ENCODE measurements around the gene TBC1D7. TPM values are rescaled to one million over a fixed set of nuclear protein-coding genes. Genes with fewer than 3 reads are reported as not detected.

TBC1D7 gene
- total and polyA plus RNA-seq, 2 of the 4 experiments (the other 2 are of a cell fraction) = 14.3 to 22.6 TPM

DNA sequence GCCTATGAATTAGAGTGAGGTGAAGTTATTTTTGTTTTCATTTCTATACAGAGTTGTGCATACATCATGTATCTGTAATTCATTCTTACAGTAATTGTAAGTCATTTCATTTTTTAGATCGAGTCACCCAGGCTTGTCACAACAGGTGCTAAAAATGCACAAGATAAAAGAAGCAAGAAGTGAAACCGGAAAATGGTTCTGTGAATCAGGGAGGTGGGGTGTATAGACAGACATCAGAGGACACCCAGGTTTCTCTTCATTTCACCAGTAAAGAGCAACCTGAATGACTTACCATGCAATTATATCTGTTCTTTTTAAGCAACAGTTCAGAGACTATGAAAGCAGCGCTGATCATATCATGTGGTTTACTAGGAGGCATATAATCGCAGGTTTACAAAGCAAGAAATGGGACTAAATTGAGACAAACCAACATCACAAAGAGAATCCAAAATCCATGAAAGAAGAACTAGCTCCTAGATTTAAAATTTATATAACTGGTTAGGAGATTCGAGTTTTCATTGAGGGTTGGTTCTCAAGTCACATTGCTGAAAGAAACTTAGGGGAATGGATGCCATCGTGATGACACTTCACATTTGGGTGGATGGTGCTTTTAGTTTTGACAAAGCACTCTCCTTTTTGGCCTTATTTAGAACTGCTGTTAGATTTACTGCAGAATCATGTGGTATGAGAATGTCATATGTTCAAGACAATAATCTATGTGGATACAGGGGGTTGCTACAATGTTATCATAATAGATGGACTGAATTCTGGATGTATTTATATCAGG is 27.9 kb upstream of the TBC1D7 start:
- ATAC-seq (ENCODE audit: low read depth) (no peak), DNase-seq (peak; percentile 14)
- Histone ChIP-seq H2AK9ac (replicated peaks; ENCODE audit: low read depth, low read length, poor library complexity) (no peak overlapping the region), H2BK20ac (ENCODE audit: low read depth, low read length) (peak overlapping the region; percentile 64), H3K9me1 (ENCODE audit: insufficient read depth, low read length) (peaks cover 22% of the 10 kb centered on the region), H3K4me1 (ENCODE audit: control insufficient read depth, insufficient read depth, low read length) (peaks cover 23% of the 10 kb centered on the region), H4K8ac (ENCODE audit: low read depth in 2 of 2, low read length in 2 of 2) (peak overlapping the region; percentile 24 to 64; a peak in 3 of 4 replicates), H3K23ac (ENCODE audit: low read depth, low read length) (peak overlapping the region; percentile 44; the same call in 1 of the 2 replicates), H2AK5ac (ENCODE audit: low read depth, low read length) (peak overlapping the region; percentile 76), H3K36me3 (ENCODE audit: control insufficient read depth, insufficient read depth, low read length) (no peaks in the 10 kb centered on the region), H4K91ac (ENCODE audit: insufficient read depth, low read depth, low read length) (peak overlapping the region; percentile 78), H3K79me1 (ENCODE audit: low read depth in 1 of 2, low read length in 2 of 2) (peaks cover 0 to 2% of the 10 kb centered on the region in 2 experiments; a peak in 2 of 4 replicates), H2BK15ac (ENCODE audit: low read depth, low read length) (peak overlapping the region; percentile 54; the same call in 2 of the 3 replicates), H3K56ac (ENCODE audit: extremely low read depth, insufficient read depth, low read length) (no peak overlapping the region; the same call in 1 of the 2 replicates), H3K4me3 (ENCODE audit: insufficient read depth, low read depth, low read length) (no peak overlapping the region), H3K14ac (replicated peaks; ENCODE audit: low read depth, low read length) (peak overlapping the region; percentile 67), H2BK120ac (ENCODE audit: low read depth, low read length) (peak overlapping the region; percentile 96), H3K4me2 (ENCODE audit: low read depth, low read length) (peak overlapping the region; percentile 64; the same call in 1 of the 2 replicates), H3K9ac (ENCODE audit: low read depth, low read length) (no peak overlapping the region), H4K5ac (ENCODE audit: low read depth, low read length) (peak overlapping the region; percentile 60; the same call in 1 of the 2 replicates), H2BK5ac (ENCODE audit: low read depth, low read length, poor library complexity, severe bottlenecking) (peak overlapping the region; percentile 91), H3K4ac (ENCODE audit: low read depth, low read length) (peak overlapping the region; percentile 69), H2AFZ (replicated peaks; ENCODE audit: low read length, poor library complexity) (no peak overlapping the region), H3K27ac (ENCODE audit: insufficient read depth, low read length) (peak overlapping the region; percentile 94), H3K18ac (ENCODE audit: low read depth, low read length) (peak overlapping the region; percentile 79), H4K20me1 (ENCODE audit: insufficient read depth, low read length) (no peaks in the 10 kb centered on the region), H3K9me3 (ENCODE audit: control insufficient read depth, insufficient read depth, low read length) (no peaks in the 10 kb centered on the region), H3K27me3 (ENCODE audit: control insufficient read depth, insufficient read depth, low read length) (no peaks in the 10 kb centered on the region)
- POLR2A ChIA-PET (ENCODE audit: unreplicated experiment) = no interaction called here
- intact Hi-C loops (cut with micrococcal nuclease) (loop anchor here (2.0 kb wide), 2 partner anchors 131 to 259 kb away; partner anchors contain the start of genes GFOD1 and NOL7), dilution Hi-C loops (cut with HindIII; ENCODE audit: low sequenced_read_pairs, unreplicated experiment) (no loop called here), in situ Hi-C loops (cut with MboI; ENCODE audit: low sequenced_read_pairs) (no loop called here)
- BruUV-seq (replicated peaks) = no TSS peak
- WGBS, 2 experiments (ENCODE audit: extremely low coverage in 2 of 2, insufficient read length in 1 of 2) = no CpG with 5 or more reads among the region's 6 CpGs
- CTCF ChIA-PET = interaction anchor here (0.6 to 1.9 kb wide), 2 partner anchors 17 to 219 kb away, joined by 3 to 4 read pairs; no protein-coding TSS in a partner anchor
- no peak for TF ChIP-seq MAFK (IDR thresholded peaks at IDR 0.05; ENCODE audit: low read depth, low read length)
